Cardiac muscle cell (in vitro differentiated cells and primary cell): Measurements from ENCODE around the gene GPD1L. TPM values are rescaled to one million over a fixed set of nuclear protein-coding genes. Genes with fewer than 3 reads are reported as not detected.

Source experiments
- DNase-seq, 2 donors: peaks; one replicate each; pipeline versions ENCODE4 v3.0.0 to v3.0.0-alpha.2; 2010 to 2017; ENCODE audit warnings: low read depth in 1 of 2, low spot score in 1 of 2
- H3K27ac ChIP-seq: fragments of 200-600 bp; sonication (generic); 2 replicates; pipeline ENCODE4 v1.5.1; 2016
- H3K27me3 ChIP-seq: fragments of 200-600 bp; sonication (generic); 2 replicates; pipeline ENCODE4 v1.6.0; 2016; ENCODE audit warnings: control low read depth
- H3K36me3 ChIP-seq: fragments of 200-600 bp; sonication (generic); 2 replicates; pipeline ENCODE4 v1.5.1; 2016; ENCODE audit warnings: control low read depth
- H3K4me1 ChIP-seq: fragments of 200-600 bp; sonication (generic); 2 replicates; pipeline ENCODE4 v1.8.1; 2017; ENCODE audit warnings: low read depth, mild to moderate bottlenecking, mixed run types
- H3K4me3 ChIP-seq: fragments of 200-600 bp; sonication (generic); 2 replicates; pipeline ENCODE4 v1.5.1; 2016; ENCODE audit warnings: mild to moderate bottlenecking
- H3K9me3 ChIP-seq: fragments of 200-600 bp; sonication (generic); 2 replicates; pipeline ENCODE4 v1.5.1; 2017; ENCODE audit warnings: low read depth, mild to moderate bottlenecking, control low read depth
- polyA plus RNA-seq: library from polyadenylated mRNA; unstranded; fragments of >200 nt; fragmentation: Nextera tagmentation; extraction: Ambion mirVana; gene quantifications from 2 replicates; pipeline ENCODE4 v1.2.1, GENCODE V29; 2016
- total RNA-seq: library from RNA; depleted of rRNA; stranded (reverse); fragments of >200 nt; gene quantifications from 2 replicates; pipeline ENCODE4 v1.2.3, GENCODE V29; 2016
- TF ChIP-seq, protein P1 (sequence below): IDR thresholded peaks from 2 replicates; pipeline ENCODE4 v1.5.1; 2012; ENCODE audit warnings: low read depth, mild to moderate bottlenecking, low read length

GPD1L gene
- total and polyA plus RNA-seq, 2 experiments from 2014 or later = 19.4 to 20.1 TPM

DNA sequence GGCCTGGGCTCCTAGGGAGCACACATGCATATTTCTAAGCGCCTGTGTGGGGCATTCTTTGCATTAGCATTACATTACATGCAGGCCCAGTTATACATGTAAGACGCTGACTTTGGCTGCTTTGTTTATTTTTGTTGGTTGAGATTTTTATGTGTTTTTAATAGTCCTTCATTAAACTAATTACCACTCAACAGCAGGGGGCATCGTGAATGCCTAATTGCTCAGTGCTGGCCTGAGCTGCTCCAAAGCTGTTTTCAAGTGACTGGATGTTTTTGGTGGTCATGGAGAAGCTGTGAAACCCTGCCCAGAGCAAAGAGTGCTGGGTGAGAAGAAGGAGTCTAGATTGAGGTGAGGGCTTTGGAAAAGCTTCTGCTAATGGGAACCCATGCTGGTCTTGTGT, 41.5 kb downstream of the GPD1L start:
- H3K27ac ChIP-seq = no peak overlapping the region
- TF ChIP-seq, protein P1, sequence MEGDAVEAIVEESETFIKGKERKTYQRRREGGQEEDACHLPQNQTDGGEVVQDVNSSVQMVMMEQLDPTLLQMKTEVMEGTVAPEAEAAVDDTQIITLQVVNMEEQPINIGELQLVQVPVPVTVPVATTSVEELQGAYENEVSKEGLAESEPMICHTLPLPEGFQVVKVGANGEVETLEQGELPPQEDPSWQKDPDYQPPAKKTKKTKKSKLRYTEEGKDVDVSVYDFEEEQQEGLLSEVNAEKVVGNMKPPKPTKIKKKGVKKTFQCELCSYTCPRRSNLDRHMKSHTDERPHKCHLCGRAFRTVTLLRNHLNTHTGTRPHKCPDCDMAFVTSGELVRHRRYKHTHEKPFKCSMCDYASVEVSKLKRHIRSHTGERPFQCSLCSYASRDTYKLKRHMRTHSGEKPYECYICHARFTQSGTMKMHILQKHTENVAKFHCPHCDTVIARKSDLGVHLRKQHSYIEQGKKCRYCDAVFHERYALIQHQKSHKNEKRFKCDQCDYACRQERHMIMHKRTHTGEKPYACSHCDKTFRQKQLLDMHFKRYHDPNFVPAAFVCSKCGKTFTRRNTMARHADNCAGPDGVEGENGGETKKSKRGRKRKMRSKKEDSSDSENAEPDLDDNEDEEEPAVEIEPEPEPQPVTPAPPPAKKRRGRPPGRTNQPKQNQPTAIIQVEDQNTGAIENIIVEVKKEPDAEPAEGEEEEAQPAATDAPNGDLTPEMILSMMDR = peak; percentile 12
- no peaks in the 10 kb centered on the region for H3K36me3 ChIP-seq
- DNase-seq = no peak
- H3K27me3 ChIP-seq = no peaks in the 10 kb centered on the region
- no peaks in the 10 kb centered on the region for H3K9me3 ChIP-seq
- no peak overlapping the region for H3K4me3 ChIP-seq
- peaks cover 2% of the 10 kb centered on the region for H3K4me1 ChIP-seq

DNA sequence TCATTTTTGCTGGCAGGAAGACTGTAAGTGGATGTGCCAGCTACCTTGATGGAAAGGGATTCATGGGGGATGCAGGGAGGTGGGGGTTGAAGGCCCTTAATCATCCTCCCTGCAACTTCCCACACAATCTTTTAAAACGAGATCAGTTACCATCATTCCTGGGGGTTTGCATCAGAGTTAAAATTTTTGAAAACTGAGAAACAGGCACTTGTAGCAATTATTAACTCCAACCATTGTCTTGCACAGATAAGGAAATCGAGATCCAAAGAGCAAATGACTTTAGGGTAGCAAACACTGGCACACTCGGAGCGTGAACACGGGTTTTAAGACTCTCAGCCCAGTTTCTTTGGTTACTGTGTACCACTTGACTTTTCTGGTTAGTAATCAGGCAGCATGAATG, 41.9 kb downstream of the GPD1L start:
- Histone ChIP-seq H3K9me3 (no peaks in the 10 kb centered on the region), H3K27me3 (no peaks in the 10 kb centered on the region), H3K27ac (no peak overlapping the region), H3K36me3 (no peaks in the 10 kb centered on the region), H3K4me3 (no peak overlapping the region), H3K4me1 (peaks cover 2% of the 10 kb centered on the region)
- no peak for DNase-seq
- TF ChIP-seq, protein P1 = no peak

GRCh38 chr3:32153414-32154204, 47.2 kb downstream of the GPD1L start:
- TF ChIP-seq, protein P1 = no peak
- Histone ChIP-seq H3K9me3 (no peaks in the 10 kb centered on the region), H3K4me1 (no peaks in the 10 kb centered on the region), H3K36me3 (no peaks in the 10 kb centered on the region), H3K4me3 (no peak overlapping the region), H3K27me3 (no peaks in the 10 kb centered on the region), H3K27ac (no peak overlapping the region)
- no peak for DNase-seq

- Histone ChIP-seq H3K9me3 (no peaks in the 10 kb centered on the region), H3K27me3 (no peaks in the 10 kb centered on the region), H3K27ac (no peak overlapping the region), H3K36me3 (no peaks in the 10 kb centered on the region), H3K4me3 (no peak overlapping the region), H3K4me1 (no peaks in the 10 kb centered on the region)
- DNase-seq = no peak
- TF ChIP-seq, protein P1 = peak; percentile 42
Observed at GRCh38 chr3:32154205-32154579, 47.8 kb downstream of the GPD1L start.

DNA sequence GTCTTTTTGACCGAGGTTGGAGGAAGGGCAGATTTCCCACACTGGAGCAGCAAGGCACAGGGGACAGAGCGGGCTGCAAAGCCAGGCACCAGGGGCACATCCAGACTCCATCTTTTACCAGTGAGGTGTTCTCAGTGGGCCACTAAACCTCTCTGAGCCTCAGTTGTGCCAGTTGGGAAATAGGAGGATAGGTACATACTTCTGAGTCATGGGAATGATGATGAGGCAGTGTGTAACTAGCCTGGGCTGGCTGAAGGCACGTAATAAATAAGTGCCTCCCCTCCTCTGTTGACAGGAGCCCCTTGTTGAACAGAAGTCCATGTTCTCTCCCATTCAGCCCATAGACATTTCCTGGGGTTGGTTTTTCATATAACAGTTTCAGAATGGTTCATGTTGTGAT, 48.7 kb downstream of the GPD1L start:
- H3K27ac ChIP-seq = no peak overlapping the region
- H3K9me3 ChIP-seq = no peaks in the 10 kb centered on the region
- no peak overlapping the region for H3K4me3 ChIP-seq
- no peaks in the 10 kb centered on the region for H3K36me3 ChIP-seq
- H3K4me1 ChIP-seq = no peaks in the 10 kb centered on the region
- TF ChIP-seq, protein P1 = no peak
- DNase-seq = no peak
- no peaks in the 10 kb centered on the region for H3K27me3 ChIP-seq
